IMR-90 (cell line): ENCODE data around the gene ATP11A. TPM values are rescaled to one million over a fixed set of nuclear protein-coding genes. Genes with fewer than 3 reads are reported as not detected.

ENCODE experiments used
- ELK1 ChIP-seq: fragments of 150-350 bp; IDR thresholded peaks from 2 replicates; pipeline ENCODE4 v1.6.1; 2016; ENCODE audit warnings: low read depth, mild to moderate bottlenecking, low read length, moderate library complexity, borderline replicate concordance
- MAFK ChIP-seq: IDR thresholded peaks from 2 replicates; pipeline ENCODE4 v1.6.1; 2012; ENCODE audit warnings: low read depth, low read length, improper control_type of control experiment
- MXI1 ChIP-seq: IDR thresholded peaks from 2 replicates; pipeline ENCODE4 v1.6.1; 2012; ENCODE audit warnings: low read depth, mild to moderate bottlenecking, low read length, moderate library complexity, borderline replicate concordance
- NFE2L2 ChIP-seq: fragments of 150-350 bp; IDR thresholded peaks from 2 replicates; pipeline ENCODE4 v1.6.1; 2016; ENCODE audit warnings: low read depth, mild to moderate bottlenecking, low read length
- USF2 ChIP-seq: fragments of 150-350 bp; IDR thresholded peaks from 2 replicates; pipeline ENCODE4 v1.6.1; 2017; ENCODE audit warnings: mild to moderate bottlenecking, antibody characterized with exemption, low read length, low read depth
- polyA plus RNA-seq, 3 experiments: library from polyadenylated mRNA; depleted of rRNA; stranded (reverse); fragments of >200 nt; gene quantifications; 2 replicates each; pipeline ENCODE4 v1.2.3, GENCODE V29; 2012; ENCODE audit warnings: low replicate concordance in 1 of 3
- total RNA-seq: library from RNA; depleted of rRNA; stranded (reverse); fragments of >200 nt; gene quantifications from 2 replicates; pipeline ENCODE4 v1.2.3, GENCODE V29; 2012

ATP11A gene
- total and polyA plus RNA-seq, 2 of the 4 experiments (the other 2 are of a cell fraction) = 8.4 to 12.0 TPM

- TF ChIP-seq USF2 (no peak), ELK1 (no peak), MXI1 (no peak), MAFK (no peak), NFE2L2 (no peak)
These were observed 79.8 kb downstream of the ATP11A start (continued) for GRCh38 chr13:112769615-112770014.
